Amniotic epithelial cell (primary cell): ENCODE measurements around the gene CCDC107.
"Not testable (repeated sequence)": the region's sequence is repeated elsewhere in the genome, so short reads cannot be mapped to it uniquely, and the experiment has no call there.

Source experiments
- DNase-seq: peaks from one replicate; pipeline ENCODE4 v3.0.0-alpha.2; 2010; ENCODE audit warnings: low read depth

The CCDC107 gene

GRCh38 chr9:35658137-35658967 is at the start of gene CCDC107:
Gene CCDC107, plus strand, starts transcription at chr9:35658292. Its CDS starts 88 bp downstream, at chr9:35658380.
- DNase-seq, result peak; percentile 59

- DNase-seq, result no peak
These were observed 48.9 kb upstream of the CCDC107 start for GRCh38 chr9:35609001-35609819.

GRCh38 chr9:35609820-35610163 is 48.3 kb upstream of the CCDC107 start:
- no peak for DNase-seq

DNA sequence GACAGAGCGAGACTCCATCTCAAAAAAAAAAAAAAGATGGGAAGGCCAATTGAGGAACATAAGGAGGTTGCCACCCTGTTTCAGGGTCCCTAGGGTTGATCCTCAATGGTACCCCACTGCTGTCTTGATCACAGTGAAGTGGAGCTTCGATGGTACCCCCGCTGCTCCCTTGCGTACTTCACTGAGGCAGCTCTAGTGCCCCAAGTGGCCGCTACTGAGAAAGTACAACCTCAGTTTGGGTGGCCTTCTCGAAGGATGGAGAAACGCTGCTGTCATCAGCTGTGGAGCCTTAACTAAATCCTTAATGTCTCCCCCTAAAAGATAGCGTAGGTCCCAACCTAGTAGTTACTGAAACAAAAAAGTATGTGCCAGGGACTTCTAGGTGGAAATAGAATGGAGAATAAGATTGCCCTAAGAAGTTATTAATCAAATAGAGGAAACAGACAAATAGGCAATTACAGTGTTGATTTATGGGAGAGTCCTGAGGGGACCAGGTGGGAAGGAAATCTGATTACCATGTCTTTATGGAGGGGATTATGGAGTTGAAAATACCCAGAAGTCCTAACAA is 46.8 kb upstream of the CCDC107 start:
- DNase-seq, result peak; percentile 50

GRCh38 chr9:35612066-35612465 is 46.0 kb upstream of the CCDC107 start:
- DNase-seq, result not testable (repeated sequence)

DNA sequence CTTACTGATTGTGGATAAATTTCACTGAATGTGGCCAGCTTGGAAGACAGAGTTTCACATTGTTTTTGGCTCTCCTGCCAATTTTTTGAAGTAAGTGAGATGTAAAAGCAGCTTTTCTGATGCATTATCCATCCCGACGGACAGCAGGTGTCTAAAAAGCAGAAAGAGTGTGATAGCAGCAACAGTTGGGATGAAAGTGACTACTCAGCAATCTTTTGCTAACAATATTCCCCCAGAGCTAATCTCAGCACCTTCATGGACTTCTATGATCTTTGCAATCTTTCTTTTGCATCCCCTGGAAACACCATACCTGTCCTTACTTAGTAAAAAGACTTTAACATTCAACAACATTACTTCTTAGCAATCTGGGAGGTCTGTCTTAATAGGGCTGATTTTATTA is 45.2 kb upstream of the CCDC107 start:
- no peak for DNase-seq

DNA sequence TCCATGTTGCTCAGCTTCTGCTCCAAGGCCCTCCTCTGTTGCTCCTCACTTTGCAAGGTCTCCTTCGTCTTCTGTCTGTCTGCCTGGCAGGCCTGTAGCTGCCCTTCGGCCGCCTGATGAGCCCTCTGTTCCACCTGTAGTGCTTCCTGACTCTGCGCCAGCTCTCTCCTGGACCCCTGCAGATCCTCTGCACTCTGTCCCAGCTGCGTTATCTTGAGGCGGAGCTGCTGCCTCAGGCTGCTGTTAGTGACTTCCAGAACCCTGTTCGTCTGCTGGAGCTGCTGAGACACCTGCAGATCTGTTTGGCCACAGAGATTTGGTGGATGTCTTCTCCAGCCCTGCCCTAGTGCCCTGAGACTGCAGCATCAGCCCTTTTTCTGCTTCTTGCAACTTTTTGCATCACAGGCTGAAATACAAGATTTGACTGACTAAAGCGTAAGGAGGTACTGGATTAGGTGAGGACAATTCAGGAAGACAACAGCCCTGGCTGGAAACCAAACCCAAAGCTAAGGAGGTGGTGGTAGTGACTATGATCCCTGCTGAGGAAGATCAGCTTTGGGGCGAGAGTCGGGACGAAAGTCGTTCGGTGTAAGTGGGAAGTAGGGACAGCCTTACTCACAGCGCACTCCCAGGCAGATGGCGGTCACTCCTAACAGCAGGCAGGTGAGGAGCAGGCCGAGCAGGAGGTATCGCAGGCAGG is 42.0 kb upstream of the CCDC107 start:
- DNase-seq, result no peak

DNA sequence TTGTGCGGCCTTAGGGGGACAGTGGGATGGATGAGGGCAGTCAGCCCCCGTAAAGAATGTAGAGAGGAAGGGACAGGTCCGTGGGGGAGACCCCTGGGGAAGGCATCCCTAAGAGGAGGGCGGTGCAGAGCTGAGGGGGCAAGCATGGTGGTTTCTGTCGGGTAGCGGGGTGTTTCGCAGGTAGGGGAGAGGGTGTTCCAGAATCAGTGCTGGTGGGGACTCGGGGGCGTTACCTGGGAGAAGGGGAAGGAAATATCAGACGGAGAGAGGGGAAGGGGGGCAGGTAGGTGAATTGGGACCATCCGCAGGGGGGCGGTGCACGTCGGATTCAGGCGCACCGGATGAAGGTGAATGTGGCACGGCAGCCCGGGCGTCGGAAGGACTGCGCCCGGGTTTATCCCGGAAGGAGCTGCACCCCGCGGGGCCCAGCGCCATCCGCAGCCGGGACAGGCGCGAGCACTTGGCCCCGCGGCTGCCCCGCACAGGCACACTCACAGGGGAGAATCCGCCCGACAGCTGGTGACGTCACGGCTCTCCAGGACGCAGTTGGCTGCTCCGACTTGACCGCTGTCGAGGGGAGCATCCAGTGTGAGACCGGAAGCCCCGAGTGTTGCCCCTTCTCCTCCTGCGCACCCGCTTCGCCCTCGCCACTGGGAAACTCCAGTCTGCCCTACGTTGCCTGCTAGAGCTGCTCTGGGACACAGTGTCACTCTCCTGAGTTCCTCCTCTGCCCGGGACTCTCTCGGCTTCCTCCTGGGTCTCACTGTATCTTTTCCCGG is 41.2 kb upstream of the CCDC107 start:
- peak; percentile 62 for DNase-seq

DNA sequence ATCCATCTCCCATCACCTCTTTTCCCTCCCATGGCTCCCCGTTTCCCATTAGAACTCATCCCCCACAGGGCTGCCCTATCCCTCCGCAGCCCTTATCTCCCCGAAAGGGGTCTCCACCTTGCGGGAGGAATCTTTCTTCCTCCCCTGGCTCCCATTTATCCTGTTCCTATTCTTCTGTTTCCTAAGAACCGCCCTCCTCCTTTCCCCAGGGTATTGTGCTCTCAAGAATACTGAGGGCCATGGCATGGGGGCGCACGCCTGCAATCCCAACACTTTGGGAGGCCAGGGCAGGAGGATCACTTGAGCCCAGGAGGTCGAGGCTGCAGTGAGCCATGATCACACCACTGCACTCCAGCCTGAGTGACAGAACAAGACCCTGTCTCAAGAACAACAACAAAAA is 40.5 kb upstream of the CCDC107 start:
- no peak for DNase-seq

DNA sequence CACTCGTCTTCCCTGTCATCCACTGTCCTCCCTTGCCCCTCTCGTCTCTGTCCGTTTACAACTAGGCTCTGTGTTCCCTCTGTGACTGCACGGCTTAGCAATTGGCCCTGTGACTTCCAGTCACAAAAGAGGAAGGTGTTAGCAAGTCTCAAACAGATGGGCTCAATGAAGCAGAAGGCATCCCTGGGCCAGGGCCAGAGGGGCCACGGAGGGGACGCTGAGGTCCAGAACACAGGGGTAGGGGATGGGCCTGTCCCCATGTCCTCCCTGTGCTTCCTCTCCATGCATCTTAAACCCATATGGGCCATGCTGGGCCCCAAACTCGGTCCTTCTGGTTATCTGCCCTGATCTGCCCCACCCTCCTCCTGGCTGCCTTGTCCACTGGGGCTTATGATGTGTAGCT is 39.8 kb upstream of the CCDC107 start, which contains the start of gene CD72:
TSS of gene CD72 (minus strand) at position 89 of the 403 bp plus-strand sequence. CDS start 110 bp downstream, outside the sequence.
- no peak for DNase-seq

- no peak for DNase-seq
These were observed 39.0 kb upstream of the CCDC107 start for GRCh38 chr9:35618854-35619799.

DNA sequence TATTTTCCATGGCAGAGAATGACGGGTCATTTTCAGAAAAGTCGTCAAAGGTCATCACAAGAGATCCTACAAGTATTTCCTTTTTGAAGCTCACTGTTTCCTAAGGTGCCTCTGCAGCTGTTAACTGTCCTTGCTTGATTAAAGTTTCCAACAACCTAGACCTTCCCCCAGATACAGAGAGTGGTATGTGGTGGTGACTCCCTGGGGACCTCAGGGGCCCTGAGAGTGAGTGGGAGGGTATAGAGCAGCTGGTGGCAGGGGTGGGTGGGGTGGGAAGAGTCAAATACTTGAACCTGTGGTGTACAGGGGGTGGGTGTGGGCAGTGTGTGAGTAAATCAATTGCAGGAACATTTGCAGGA is 38.3 kb upstream of the CCDC107 start:
- DNase-seq, result no peak

GRCh38 chr9:35627575-35627974 is 30.5 kb upstream of the CCDC107 start:
- peak; percentile 60 for DNase-seq

GRCh38 chr9:35628389-35628991 is 29.6 kb upstream of the CCDC107 start:
- DNase-seq, result no peak

GRCh38 chr9:35629597-35629996 is 28.5 kb upstream of the CCDC107 start:
- no peak for DNase-seq

GRCh38 chr9:35635730-35636129 is 22.4 kb upstream of the CCDC107 start:
- no peak for DNase-seq

DNA sequence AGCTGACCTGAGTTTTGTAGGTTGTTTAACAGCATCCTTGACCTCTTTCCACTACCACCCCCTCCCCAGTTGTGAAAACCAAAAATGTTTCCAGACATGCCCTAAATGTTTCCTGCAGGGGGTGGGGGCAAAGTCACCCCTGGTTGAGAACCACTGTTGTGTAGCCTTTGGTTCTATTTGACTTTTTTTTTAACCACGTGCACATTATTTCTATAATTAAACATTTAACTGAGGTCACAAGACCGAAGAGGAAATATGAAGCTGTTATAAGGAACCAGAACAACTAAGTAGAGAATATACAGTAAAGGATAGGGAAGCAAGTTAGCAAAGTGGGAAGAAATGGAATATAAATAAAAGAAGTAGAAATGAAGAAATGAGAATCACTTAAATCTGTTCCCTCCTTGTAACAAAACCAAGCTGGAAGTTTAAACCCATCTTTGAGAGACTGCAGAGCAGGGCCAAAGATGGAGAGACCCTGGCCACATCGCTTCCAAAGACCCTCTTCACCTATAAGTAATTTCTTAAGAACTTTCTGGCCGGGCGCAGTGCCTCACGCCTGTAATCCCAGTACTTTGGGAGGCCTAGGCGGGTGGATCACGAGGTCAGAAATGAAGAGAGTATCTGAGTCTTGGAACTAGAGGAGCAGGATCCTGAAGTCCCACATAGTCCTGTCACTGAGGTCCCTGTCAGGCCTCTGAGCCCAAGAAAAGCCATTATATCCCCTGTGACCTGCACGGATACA is 21.8 kb upstream of the CCDC107 start:
- no peak for DNase-seq

DNA sequence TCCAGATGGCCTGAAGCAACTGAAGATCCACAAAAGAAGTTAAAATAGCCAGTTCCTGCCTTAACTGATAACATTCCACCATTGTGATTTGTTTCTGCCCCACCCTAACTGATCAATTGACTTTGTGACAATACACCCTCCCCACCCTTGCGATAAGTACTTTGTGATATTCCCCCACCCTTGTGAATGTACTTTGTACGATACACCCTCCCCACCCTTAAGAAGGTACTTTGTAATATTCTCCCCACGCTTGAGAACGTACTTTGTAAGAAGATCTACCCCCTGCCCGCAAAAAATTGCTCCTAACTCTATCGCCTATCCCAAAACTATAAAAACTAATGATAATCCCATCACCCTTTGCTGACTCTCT is 21.2 kb upstream of the CCDC107 start:
- DNase-seq, result not testable (repeated sequence)

GRCh38 chr9:35637427-35637955 is 20.6 kb upstream of the CCDC107 start:
- not testable (repeated sequence) for DNase-seq
